Psoas muscle (tissue), 8 donors: Measurements from ENCODE around the gene NOL12. TPM values are rescaled to one million over a fixed set of nuclear protein-coding genes. Genes with fewer than 3 reads are reported as not detected.
"Not testable (repeated sequence)": the region's sequence is repeated elsewhere in the genome, so short reads cannot be mapped to it uniquely, and the experiment has no call there.

Experiments
- ATAC-seq, 4 donors: fragments of 200-7000 bp; cut with Tn5 transposase; one replicate each; pipeline ENCODE4 v1.9.1; 2020; ENCODE audit warnings: moderate library complexity in 3 of 4, mild to moderate bottlenecking in 2 of 4
- DNase-seq, 2 donors: peaks; one replicate each; pipeline ENCODE4 v3.0.0-alpha.2; 2020
- H3K27ac ChIP-seq: fragments of 200-600 bp; one replicate; pipeline ENCODE4 v1.8.0; 2022
- H3K27me3 ChIP-seq, 3 donors: fragments of 200-600 bp in 1 of 3; one replicate each; pipeline versions ENCODE4 v1.6.1 to v1.8.0; 2013 to 2022; ENCODE audit warnings: low read length in 2 of 3, mild to moderate bottlenecking in 2 of 3, moderate library complexity in 1 of 3; ENCODE audit not compliant: insufficient read depth in 3 of 3
- H3K36me3 ChIP-seq, 2 donors: fragments of 200-600 bp in 1 of 2; one replicate each; pipeline versions ENCODE4 v1.6.1 to v1.8.0; 2013 to 2022; ENCODE audit warnings: low read depth in 1 of 2, mild to moderate bottlenecking in 1 of 2, moderate library complexity in 1 of 2; ENCODE audit not compliant: insufficient read depth in 1 of 2
- H3K4me1 ChIP-seq: fragments of 200-600 bp; one replicate; pipeline ENCODE4 v1.8.0; 2022
- H3K4me3 ChIP-seq: fragments of 200-600 bp; one replicate; pipeline ENCODE4 v1.8.0; 2022; ENCODE audit warnings: mild to moderate bottlenecking
- H3K9me3 ChIP-seq: fragments of 200-600 bp; one replicate; pipeline ENCODE4 v1.8.0; 2022
- WGBS, 3 donors: extraction: QIAGEN DNeasy Blood & Tissue Kit; methylation state at CpG; one replicate each; pipeline versions ENCODE4 v1.1.6 to v1.1.7; 2013; 5-methylcytosine and 5-hydroxymethylcytosine counted together
- intact Hi-C, 2 donors: fragments of 100-400 bp; cut with DNase I; formaldehyde crosslinking; loops; one replicate each; pipeline versions ENCODE4 v1.11.0 to v1.14.2; 2022
- polyA plus RNA-seq, 3 donors: library from polyadenylated mRNA; stranded (reverse); fragments of 200-250 nt; gene quantifications; one replicate each; pipeline ENCODE4 v1.2.3, GENCODE V29; 2013
- total RNA-seq, 4 donors: library from RNA; stranded (reverse); fragmentation: NEBNext Ultra II Directional in 2 of 4; extraction: Animal tissue kit (Norgen Biotek cat#: 25700) in 2 of 4; gene quantifications; one replicate each; pipeline versions ENCODE4 v1.2.1 to v1.2.4, GENCODE V29; 2021 to 2023
- TF ChIP-seq, protein P1 (sequence below): fragments of 200-600 bp; IDR thresholded peaks from one replicate; pipeline ENCODE4 v1.8.0; 2022; ENCODE audit warnings: antibody characterized with exemption
- donor health status: healthy with polysubstance abuse.
- donor health status: DM: no; HTN: no; CAD: no; lungs with moderate emphysema.
- donor health status: Bipolar disorder and iron deficiency.
- donor health status: healthy.
- donor health status: DM: yes; HTN: yes; CAD: no.
- donor health status: DM: no; HTN: no; CAD: no.
- donor health status: DM: no; HTN: no; CAD: no.
- donor health status: DM: yes; HTN: yes; CAD: no.

Gene NOL12
- total and polyA plus RNA-seq, 7 donors, result 11.9 to 43.4 (median 15.4) TPM

GRCh38 chr22:37692627-37693285 is 6.6 kb downstream of the NOL12 start:
- H3K27me3 ChIP-seq, result no peaks in the 10 kb centered on the region
- DNase-seq, result no peak
- peaks cover 20% of the 10 kb centered on the region for H3K4me1 ChIP-seq
- no peak overlapping the region for H3K27ac ChIP-seq
- 76 to 85% (median 76%) methylated on average over 15 of the region's 15 CpGs for WGBS, 3 donors
- peaks cover 0 to 65% of the 10 kb centered on the region in 2 donors for H3K36me3 ChIP-seq
- ATAC-seq, result no peak
- no peaks in the 10 kb centered on the region for H3K9me3 ChIP-seq
- H3K4me3 ChIP-seq, result no peak overlapping the region
- TF ChIP-seq, protein P1, sequence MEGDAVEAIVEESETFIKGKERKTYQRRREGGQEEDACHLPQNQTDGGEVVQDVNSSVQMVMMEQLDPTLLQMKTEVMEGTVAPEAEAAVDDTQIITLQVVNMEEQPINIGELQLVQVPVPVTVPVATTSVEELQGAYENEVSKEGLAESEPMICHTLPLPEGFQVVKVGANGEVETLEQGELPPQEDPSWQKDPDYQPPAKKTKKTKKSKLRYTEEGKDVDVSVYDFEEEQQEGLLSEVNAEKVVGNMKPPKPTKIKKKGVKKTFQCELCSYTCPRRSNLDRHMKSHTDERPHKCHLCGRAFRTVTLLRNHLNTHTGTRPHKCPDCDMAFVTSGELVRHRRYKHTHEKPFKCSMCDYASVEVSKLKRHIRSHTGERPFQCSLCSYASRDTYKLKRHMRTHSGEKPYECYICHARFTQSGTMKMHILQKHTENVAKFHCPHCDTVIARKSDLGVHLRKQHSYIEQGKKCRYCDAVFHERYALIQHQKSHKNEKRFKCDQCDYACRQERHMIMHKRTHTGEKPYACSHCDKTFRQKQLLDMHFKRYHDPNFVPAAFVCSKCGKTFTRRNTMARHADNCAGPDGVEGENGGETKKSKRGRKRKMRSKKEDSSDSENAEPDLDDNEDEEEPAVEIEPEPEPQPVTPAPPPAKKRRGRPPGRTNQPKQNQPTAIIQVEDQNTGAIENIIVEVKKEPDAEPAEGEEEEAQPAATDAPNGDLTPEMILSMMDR, result no peak
- intact Hi-C loops, result no loop called here

DNA sequence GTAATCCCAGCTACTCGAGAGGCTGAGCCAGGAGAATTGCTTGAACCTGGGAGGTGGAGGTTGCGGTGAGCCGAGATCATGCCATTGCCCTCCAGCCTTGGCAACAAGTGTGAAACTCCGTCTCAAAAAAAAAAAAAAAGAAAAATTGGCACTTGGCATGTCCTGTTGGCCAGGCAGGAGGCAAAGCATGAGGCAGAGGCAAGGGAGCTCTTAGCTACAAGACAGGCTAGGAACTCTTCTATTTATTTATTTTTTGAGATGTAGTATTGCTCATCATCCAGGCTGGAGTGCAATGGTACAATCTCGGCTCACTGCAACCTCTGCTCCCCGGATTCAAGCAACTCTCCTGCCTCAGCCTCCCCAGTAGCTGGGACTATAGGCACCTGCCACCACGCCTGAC is 8.0 kb downstream of the NOL12 start:
- ATAC-seq, H3K9me3 ChIP-seq, intact Hi-C loops, DNase-seq, H3K4me3 ChIP-seq, H3K27me3 ChIP-seq, H3K27ac ChIP-seq: not testable (repeated sequence)
- Histone ChIP-seq H3K4me1 (peaks cover 12% of the 10 kb centered on the region), H3K36me3 (peaks cover 0 to 51% of the 10 kb centered on the region in 2 donors)
- 85 to 93% (median 89%) methylated on average over 6 to 7 of the region's 7 CpGs for whole genome bisulfite sequencing, 3 donors

DNA sequence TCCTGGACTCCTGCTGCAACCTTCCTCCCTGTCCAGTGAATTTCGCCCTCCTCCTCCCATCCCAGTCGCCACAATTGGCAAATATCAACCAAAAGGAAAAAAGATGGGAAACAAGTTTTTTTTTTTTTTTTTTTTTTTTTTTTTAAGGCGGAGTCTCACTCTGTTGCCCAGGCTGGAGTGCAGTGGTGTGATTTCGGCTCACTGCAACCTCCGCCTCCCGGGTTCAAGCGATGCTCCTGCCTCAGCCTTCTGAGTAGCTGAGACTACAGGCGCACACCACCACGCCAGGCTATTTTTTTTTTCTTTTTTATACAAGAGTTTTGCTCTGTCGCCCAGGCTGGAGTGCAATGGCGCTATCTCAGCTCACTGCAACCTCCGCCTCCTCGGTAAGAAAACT is 10.1 kb downstream of the NOL12 start:
- not testable (repeated sequence) for ATAC-seq, H3K27me3 ChIP-seq, H3K27ac ChIP-seq, H3K9me3 ChIP-seq
- WGBS, 3 donors, result 15 to 21% (median 19%) methylated on average over 13 of the region's 13 CpGs
- Histone ChIP-seq H3K4me3 (peak overlapping the region; percentile 38), H3K4me1 (peaks cover 12% of the 10 kb centered on the region), H3K36me3 (peaks cover 0 to 31% of the 10 kb centered on the region in 2 donors)
- intact Hi-C loops, result loop anchor here (5.0 kb wide), 2 partner anchors 41 to 46 kb away; no protein-coding TSS in a partner anchor
- peak in 1 of 2 donors; percentile 14 for DNase-seq

- DNase-seq (peak; percentile 95 to 97), ATAC-seq (peak; percentile 96 to 98 (median 97))
- Histone ChIP-seq H3K36me3 (peaks cover 0 to 25% of the 10 kb centered on the region in 2 donors), H3K4me1 (peaks cover 12% of the 10 kb centered on the region), H3K27me3 (no peaks in the 10 kb centered on the region), H3K4me3 (peak within 1 kb of the TSS; percentile 38), H3K27ac (no peak within 1 kb of the TSS), H3K9me3 (no peaks in the 10 kb centered on the region)
- intact Hi-C loops, result loop anchor here (5.0 kb wide), 2 partner anchors 40 to 45 kb away; no protein-coding TSS in a partner anchor
- 7 to 13% (median 9%) methylated on average over 37 to 39 of the region's 39 CpGs for WGBS, 3 donors
- TF ChIP-seq, protein P1, result peak; percentile 44
Observed at GRCh38 chr22:37696657-37697537, 10.8 kb downstream of the NOL12 start, which contains the start of gene TRIOBP. TSS of gene TRIOBP (plus strand) at chr22:37697048. CDS start at chr22:37701366, 4,318 bp downstream.

- WGBS, 3 donors, result 46 to 55% (median 48%) methylated on average over 3 of the region's 3 CpGs
- DNase-seq (no peak), ATAC-seq (no peak)
- no peaks in the 10 kb centered on the region for H3K9me3 ChIP-seq
- H3K27ac ChIP-seq, result no peak overlapping the region
- H3K27me3 ChIP-seq, result no peaks in the 10 kb centered on the region
- H3K36me3 ChIP-seq, result peaks cover 0 to 19% of the 10 kb centered on the region in 2 donors
- peaks cover 12% of the 10 kb centered on the region for H3K4me1 ChIP-seq
- TF ChIP-seq, protein P1, result no peak
- intact Hi-C loops, result loop anchor here (5.0 kb wide), 2 partner anchors 40 to 45 kb away; no protein-coding TSS in a partner anchor
- no peak overlapping the region for H3K4me3 ChIP-seq
Observed at GRCh38 chr22:37697538-37697835, 11.3 kb downstream of the NOL12 start.
